ENCODE measurements around the gene PDCD6IP.

The PDCD6IP gene

DNA sequence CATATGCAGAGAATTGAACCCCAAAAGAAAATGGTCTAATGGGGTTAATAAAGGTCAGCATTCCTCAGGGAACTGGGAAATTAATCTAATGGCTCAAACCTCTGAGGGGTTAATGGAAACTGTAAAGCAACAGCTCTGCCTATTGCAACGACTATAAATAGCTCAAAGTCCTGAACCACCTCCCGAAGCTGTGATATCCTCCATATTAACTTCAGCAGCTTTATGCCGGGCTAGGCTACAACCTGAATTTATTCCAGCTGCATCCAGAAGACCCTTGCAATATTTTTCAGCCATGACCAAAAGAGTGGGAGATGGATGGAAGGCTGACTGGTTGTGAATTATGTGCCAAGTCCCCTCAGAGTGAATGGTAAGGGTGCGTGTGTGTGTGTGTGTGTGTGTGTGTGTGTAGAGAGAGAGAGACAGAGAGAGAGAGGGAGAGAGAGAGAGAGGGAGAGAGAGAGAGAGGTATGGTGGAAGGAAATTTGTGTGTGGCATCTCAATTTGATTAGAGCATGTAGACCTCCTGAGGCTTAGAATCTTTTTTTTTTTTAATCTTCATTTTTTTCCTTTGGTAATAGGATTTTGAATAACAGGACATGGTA is 109.9 kb downstream of the PDCD6IP start:
- Histone ChIP-seq H3K9me2 (replicated peaks; ENCODE audit: low read depth, low read length) (no peaks in the 10 kb centered on the region), H3K4me2 (ENCODE audit: low read depth, low read length, poor library complexity, severe bottlenecking) (no peak overlapping the region), H3F3A (ENCODE audit: low read depth) (no peaks in the 10 kb centered on the region), H3K4me1 (ENCODE audit: insufficient read depth, low read length, poor library complexity, severe bottlenecking) (peaks cover 10% of the 10 kb centered on the region), H3K27me3 (ENCODE audit: insufficient read depth, low read length, poor library complexity, severe bottlenecking) (no peaks in the 10 kb centered on the region), H3K9me3 (ENCODE audit: insufficient read depth, low read depth, low read length) (no peaks in the 10 kb centered on the region), H2AFZ (ENCODE audit: low read length) (no peak overlapping the region), H3K9ac (ENCODE audit: low read depth, low read length, poor library complexity, severe bottlenecking) (no peak overlapping the region), H3K79me2 (ENCODE audit: insufficient read depth, low read length) (no peaks in the 10 kb centered on the region), H4K20me1 (ENCODE audit: insufficient read depth, low read length, poor library complexity, severe bottlenecking) (no peaks in the 10 kb centered on the region), H3K36me3 (ENCODE audit: insufficient read depth, low read length) (no peaks in the 10 kb centered on the region), H3K4me3 (ENCODE audit: low read length, poor library complexity, severe bottlenecking) (no peak overlapping the region)
- no peak for TF ChIP-seq EZH2phosphoT487 (IDR thresholded peaks at IDR 0.05; ENCODE audit: borderline replicate concordance)
- TF ChIP-seq, protein P1, sequence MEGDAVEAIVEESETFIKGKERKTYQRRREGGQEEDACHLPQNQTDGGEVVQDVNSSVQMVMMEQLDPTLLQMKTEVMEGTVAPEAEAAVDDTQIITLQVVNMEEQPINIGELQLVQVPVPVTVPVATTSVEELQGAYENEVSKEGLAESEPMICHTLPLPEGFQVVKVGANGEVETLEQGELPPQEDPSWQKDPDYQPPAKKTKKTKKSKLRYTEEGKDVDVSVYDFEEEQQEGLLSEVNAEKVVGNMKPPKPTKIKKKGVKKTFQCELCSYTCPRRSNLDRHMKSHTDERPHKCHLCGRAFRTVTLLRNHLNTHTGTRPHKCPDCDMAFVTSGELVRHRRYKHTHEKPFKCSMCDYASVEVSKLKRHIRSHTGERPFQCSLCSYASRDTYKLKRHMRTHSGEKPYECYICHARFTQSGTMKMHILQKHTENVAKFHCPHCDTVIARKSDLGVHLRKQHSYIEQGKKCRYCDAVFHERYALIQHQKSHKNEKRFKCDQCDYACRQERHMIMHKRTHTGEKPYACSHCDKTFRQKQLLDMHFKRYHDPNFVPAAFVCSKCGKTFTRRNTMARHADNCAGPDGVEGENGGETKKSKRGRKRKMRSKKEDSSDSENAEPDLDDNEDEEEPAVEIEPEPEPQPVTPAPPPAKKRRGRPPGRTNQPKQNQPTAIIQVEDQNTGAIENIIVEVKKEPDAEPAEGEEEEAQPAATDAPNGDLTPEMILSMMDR (conservative IDR thresholded peaks at IDR 0.05; ENCODE audit: low read length) = no peak

DNA sequence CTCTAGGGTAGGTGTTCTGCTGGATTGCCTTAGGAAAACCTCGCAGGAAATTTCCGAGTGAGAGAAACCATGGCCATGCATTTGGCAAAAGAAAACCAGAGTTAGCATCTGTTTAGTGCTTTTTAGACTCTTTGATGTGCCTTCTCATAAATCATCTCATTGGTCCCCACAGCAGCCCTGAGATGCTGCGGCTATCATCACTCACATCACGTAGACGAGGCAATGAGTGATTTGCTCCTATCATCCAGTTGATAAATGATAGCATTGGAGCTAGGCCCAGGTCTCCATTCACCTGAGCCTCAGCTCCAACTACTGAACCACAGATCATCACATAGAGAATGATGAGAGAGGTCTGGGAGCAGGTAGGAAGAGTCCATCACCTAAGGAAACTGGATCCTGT is 111.1 kb downstream of the PDCD6IP start:
- no peak overlapping the region for H3K4me3 ChIP-seq (ENCODE audit: low read length, poor library complexity, severe bottlenecking)
- H4K20me1 ChIP-seq (ENCODE audit: insufficient read depth, low read length, poor library complexity, severe bottlenecking) = no peaks in the 10 kb centered on the region
- H3K4me1 ChIP-seq (ENCODE audit: insufficient read depth, low read length, poor library complexity, severe bottlenecking) = peaks cover 12% of the 10 kb centered on the region
- H3K36me3 ChIP-seq (ENCODE audit: insufficient read depth, low read length) = no peaks in the 10 kb centered on the region
- TF ChIP-seq EZH2phosphoT487 (IDR thresholded peaks at IDR 0.05; ENCODE audit: borderline replicate concordance) = no peak
- TF ChIP-seq, protein P1 (conservative IDR thresholded peaks at IDR 0.05; ENCODE audit: low read length) = no peak
- no peaks in the 10 kb centered on the region for H3K9me2 ChIP-seq (replicated peaks; ENCODE audit: low read depth, low read length)
- no peaks in the 10 kb centered on the region for H3K9me3 ChIP-seq (ENCODE audit: insufficient read depth, low read depth, low read length)
- H3F3A ChIP-seq (ENCODE audit: low read depth) = no peaks in the 10 kb centered on the region
- H3K9ac ChIP-seq (ENCODE audit: low read depth, low read length, poor library complexity, severe bottlenecking) = no peak overlapping the region
- no peaks in the 10 kb centered on the region for H3K27me3 ChIP-seq (ENCODE audit: insufficient read depth, low read length, poor library complexity, severe bottlenecking)
- no peaks in the 10 kb centered on the region for H3K79me2 ChIP-seq (ENCODE audit: insufficient read depth, low read length)
- no peak overlapping the region for H3K4me2 ChIP-seq (ENCODE audit: low read depth, low read length, poor library complexity, severe bottlenecking)
- H2AFZ ChIP-seq (ENCODE audit: low read length) = no peak overlapping the region

DNA sequence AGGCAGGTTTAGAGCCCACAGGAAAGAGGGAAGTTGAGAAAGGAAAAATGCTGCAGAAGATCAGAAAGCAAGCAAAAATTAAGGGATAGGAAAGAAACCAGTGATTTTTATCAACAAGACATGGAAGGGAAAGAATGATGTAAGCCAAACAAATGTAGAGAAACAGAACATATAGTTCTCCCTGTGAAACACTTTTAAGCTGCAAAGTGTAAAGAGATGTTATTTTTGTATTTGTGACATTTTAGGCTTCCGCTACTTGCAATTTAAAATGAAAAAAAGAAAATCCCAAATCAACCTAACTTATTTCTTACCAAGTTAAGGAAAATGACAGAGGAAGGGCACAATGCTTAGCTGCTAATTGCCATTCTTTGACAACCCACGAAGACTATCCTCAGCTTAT is 111.6 kb downstream of the PDCD6IP start:
- 0 out of 2 replicates have a peak overlapping the region, but pooled peaks have one; percentile 13 for H2AFZ ChIP-seq (ENCODE audit: low read length)
- H3K9me3 ChIP-seq (ENCODE audit: insufficient read depth, low read depth, low read length) = no peaks in the 10 kb centered on the region
- no peaks in the 10 kb centered on the region for H3K27me3 ChIP-seq (ENCODE audit: insufficient read depth, low read length, poor library complexity, severe bottlenecking)
- H3K9ac ChIP-seq (ENCODE audit: low read depth, low read length, poor library complexity, severe bottlenecking) = no peak overlapping the region
- no peak overlapping the region for H3K4me3 ChIP-seq (ENCODE audit: low read length, poor library complexity, severe bottlenecking)
- no peak overlapping the region for H3K4me2 ChIP-seq (ENCODE audit: low read depth, low read length, poor library complexity, severe bottlenecking)
- no peaks in the 10 kb centered on the region for H3K36me3 ChIP-seq (ENCODE audit: insufficient read depth, low read length)
- H4K20me1 ChIP-seq (ENCODE audit: insufficient read depth, low read length, poor library complexity, severe bottlenecking) = no peaks in the 10 kb centered on the region
- no peaks in the 10 kb centered on the region for H3K79me2 ChIP-seq (ENCODE audit: insufficient read depth, low read length)
- H3K9me2 ChIP-seq (replicated peaks; ENCODE audit: low read depth, low read length) = no peaks in the 10 kb centered on the region
- peaks cover 13% of the 10 kb centered on the region for H3K4me1 ChIP-seq (ENCODE audit: insufficient read depth, low read length, poor library complexity, severe bottlenecking)
- no peaks in the 10 kb centered on the region for H3F3A ChIP-seq (ENCODE audit: low read depth)
- TF ChIP-seq EZH2phosphoT487 (IDR thresholded peaks at IDR 0.05; ENCODE audit: borderline replicate concordance) = no peak
- TF ChIP-seq, protein P1 (conservative IDR thresholded peaks at IDR 0.05; ENCODE audit: low read length) = no peak

Data from Loucy (cell line).